ENCODE data around the gene NUP188.

DNA sequence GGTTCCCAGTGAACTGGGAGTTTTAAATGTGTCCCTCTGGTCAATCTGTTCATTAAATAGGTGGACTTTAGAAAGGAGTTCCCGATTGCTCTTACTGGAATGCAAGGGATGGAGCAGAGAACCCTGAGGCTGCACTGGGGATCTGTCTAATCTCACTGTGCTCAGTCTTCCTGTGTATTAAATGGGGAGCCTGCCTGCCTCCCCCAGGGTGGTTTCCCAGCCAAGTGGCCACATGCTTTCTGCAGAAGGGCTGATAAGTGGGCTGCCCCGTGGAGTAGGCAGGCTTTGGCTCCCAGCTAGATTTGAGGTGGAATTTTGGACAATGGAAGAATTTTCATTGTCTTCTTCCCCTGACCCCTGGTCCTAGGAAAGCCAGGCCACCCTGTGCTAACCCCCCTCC, 40.8 kb upstream of the NUP188 start:
- TF ChIP-seq POLR2A (IDR thresholded peaks at IDR 0.05; ENCODE audit: low read length) (no peak), GATA1 (IDR thresholded peaks at IDR 0.05; ENCODE audit: low read depth, low read length) (no peak)
